ENCODE measurements around the gene NKX1-2.

NKX1-2 gene

DNA sequence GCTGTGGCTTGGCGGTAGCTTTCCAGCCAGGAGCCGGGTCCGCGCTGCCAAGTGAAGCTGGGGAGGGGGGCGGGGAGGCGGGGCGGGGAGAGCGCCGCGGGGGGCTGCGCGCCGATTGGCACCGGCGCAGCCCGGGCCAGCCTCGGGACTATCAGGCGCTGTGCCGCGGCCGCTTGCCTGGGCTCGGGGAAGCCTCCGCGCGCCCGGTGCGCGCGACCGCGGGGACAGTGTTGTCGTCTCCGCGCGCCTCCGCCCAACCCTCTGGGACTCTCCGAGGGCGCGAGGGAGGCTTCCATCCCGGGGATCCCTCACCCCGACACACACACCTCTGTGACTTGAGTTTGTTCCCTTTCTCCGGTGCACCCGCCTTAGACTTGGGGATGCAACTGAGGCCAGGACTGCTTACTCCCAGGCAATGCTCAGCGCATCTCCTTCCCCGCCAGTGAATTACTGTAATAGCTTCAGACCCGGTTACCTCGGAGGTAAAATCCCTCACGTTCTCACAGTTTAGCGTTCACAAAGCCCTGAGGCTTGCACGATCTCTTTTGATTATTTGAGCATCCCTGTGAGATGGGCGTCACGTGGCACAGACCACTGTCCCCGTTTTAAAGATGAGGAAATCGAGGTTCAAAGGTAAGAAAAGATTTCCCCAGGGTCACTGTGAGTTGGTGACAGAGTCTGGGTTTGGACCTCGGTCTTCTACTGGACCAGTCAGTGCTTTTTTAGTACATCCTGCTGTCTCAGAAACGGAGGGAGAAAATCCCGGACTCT, at the start of gene NKX1-2:
Gene NKX1-2 (minus strand): TSS at position 24 of the 771 bp plus-strand sequence. CDS start 92 bp downstream, outside the sequence.
- Mint-ChIP-seq H3K27me3 (peaks cover 89% of the 10 kb centered on the region), H3K4me1 (ENCODE audit: low read depth) (peaks cover 23% of the 10 kb centered on the region), H3K27ac (no peak within 1 kb of the TSS), H3K9me3 (no peaks in the 10 kb centered on the region), H3K4me3 (peak within 1 kb of the TSS; percentile 54), H3K36me3 (ENCODE audit: low read depth) (no peaks in the 10 kb centered on the region)
- DNase-seq = no peak

DNA sequence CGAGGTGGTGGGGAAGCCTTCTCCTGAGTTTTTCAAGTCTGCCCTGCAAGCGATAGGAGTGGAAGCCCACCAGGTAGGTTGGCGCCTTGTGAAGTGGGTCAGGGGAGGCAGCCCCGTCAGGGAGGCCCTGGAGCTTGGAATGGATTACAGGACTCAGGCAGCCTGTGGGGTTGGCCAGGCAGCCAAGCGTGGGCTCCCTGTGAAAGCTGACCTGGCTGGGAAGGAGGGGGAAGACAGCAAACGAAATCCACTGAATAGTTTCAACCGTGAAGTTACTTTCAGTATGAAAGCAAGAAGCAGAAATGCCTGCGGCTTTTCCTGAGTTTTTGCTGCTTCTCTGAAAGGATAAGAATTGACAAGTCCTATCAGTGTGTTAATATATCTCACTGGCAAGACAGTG, 48.2 kb upstream of the NKX1-2 start:
- Mint-ChIP-seq H3K27ac (no peak overlapping the region), H3K27me3 (no peaks in the 10 kb centered on the region)

DNA sequence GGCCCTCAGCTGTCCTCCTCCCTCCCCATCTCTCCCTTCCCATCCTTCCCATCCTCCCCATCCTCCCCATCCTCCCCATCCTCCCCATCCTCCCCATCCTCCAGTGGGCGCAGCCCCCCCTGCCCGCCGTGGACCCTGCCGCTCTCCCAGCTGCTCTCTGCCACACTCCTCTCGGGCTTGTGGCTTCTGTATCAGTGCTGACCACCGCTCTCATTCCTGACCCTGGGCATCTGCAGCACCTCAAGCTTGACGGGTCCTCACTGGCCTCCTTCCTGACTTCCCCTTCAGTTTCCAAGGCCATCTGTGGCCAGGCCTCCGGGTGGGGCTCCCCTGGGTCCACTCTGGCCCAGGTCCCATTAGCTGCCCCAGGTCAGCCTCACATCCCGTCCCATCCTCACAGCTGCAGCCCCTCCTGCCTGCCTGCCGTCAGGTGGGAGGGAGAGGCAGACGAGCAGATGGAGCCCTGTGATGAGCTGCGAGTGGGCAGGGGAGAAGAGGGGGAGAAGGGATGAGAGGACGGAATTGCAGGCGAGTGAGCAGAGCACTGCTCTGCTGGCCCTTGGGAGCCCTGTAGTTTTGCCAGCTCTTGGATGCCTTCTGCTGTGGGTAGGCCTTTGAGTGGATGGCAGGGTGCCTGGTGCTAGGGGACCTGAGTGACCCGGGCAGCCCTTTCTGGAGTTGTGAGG, 47.5 kb upstream of the NKX1-2 start:
- Mint-ChIP-seq H3K4me1 (ENCODE audit: low read depth) (peaks cover 11% of the 10 kb centered on the region), H3K27ac (no peak overlapping the region), H3K36me3 (ENCODE audit: low read depth) (peaks cover 23% of the 10 kb centered on the region), H3K9me3 (peaks cover 4% of the 10 kb centered on the region), H3K27me3 (no peaks in the 10 kb centered on the region), H3K4me3 (no peak overlapping the region)
- no peak for DNase-seq

More for the DNA sequence above, 48.2 kb upstream of the NKX1-2 start:
- H3K4me3 Mint-ChIP-seq = no peak overlapping the region
- DNase-seq = no peak
- H3K9me3 Mint-ChIP-seq = peaks cover 4% of the 10 kb centered on the region
- peaks cover 11% of the 10 kb centered on the region for H3K4me1 Mint-ChIP-seq (ENCODE audit: low read depth)
- peaks cover 20% of the 10 kb centered on the region for H3K36me3 Mint-ChIP-seq (ENCODE audit: low read depth)

DNA sequence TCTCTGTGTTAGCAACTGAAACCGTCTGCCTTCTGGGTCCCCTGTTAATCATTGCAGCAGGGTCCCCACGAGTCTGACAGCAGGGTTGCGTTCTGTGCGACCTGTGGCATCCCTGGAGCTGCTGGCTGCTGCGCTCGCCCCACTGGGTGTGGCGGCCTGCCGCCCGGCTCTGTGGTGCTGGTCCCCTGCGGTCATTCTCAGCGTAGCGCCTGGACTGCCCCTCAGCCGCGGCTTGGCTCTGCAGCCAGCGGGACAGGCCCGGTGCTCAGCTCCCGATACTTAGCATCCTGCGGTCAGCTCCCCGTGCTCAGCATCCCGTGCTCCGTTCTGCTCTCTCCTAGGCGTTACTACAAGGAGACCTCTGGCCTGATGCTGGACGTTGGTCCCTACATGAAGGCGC, 46.8 kb upstream of the NKX1-2 start:
- Mint-ChIP-seq H3K27ac (no peak overlapping the region), H3K36me3 (ENCODE audit: low read depth) (peaks cover 20% of the 10 kb centered on the region)

DNA sequence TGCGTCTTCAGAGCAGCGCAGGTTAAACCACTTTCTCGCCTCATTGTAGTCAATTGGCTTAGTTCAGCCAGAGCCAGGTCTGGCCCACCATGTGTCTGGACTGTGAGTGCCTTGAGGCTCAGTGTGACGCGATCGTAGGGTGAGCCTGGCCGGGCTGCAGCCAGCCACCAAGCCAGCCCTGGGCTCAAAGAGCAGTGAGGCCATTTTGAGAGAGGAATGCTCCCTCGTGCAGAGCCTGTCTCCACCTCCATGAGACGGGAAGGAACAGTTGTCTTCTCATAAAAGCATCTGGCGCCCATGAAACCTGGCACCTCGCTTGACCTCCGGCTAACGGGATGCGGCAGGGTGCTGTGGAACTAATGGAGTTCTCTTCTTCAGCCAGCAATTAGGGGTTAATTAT, 46.3 kb upstream of the NKX1-2 start:
- Mint-ChIP-seq H3K9me3 (peaks cover 4% of the 10 kb centered on the region), H3K36me3 (ENCODE audit: low read depth) (peaks cover 17% of the 10 kb centered on the region), H3K27ac (no peak overlapping the region), H3K4me1 (ENCODE audit: low read depth) (peaks cover 11% of the 10 kb centered on the region), H3K27me3 (no peaks in the 10 kb centered on the region), H3K4me3 (no peak overlapping the region)
- DNase-seq = no peak

More for the DNA sequence above, 46.8 kb upstream of the NKX1-2 start:
- Mint-ChIP-seq H3K4me3 (no peak overlapping the region), H3K9me3 (peaks cover 4% of the 10 kb centered on the region), H3K27me3 (no peaks in the 10 kb centered on the region), H3K4me1 (ENCODE audit: low read depth) (peaks cover 11% of the 10 kb centered on the region)
- DNase-seq = no peak

DNA sequence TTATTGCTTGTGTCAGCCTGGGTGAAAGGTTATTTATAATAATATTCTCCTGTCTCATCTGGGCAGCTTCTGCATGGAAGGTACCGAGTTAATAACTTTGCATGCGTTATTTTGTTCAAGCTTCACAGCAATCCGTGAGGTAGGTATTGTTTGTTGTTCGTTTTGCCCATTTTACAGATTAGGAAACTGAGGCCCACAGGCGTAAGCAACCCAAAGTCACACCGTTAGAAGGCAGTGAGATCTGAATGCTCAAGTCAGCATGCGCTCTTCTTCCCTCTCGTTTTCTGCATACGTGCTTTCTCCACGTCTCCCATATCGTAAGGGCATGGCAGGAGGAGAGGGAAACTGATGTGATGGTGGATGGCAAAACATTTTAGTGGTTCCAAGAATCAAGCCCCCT, 45.9 kb upstream of the NKX1-2 start:
- no peaks in the 10 kb centered on the region for H3K27me3 Mint-ChIP-seq
- DNase-seq = no peak
- peaks cover 1% of the 10 kb centered on the region for H3K9me3 Mint-ChIP-seq
- H3K27ac Mint-ChIP-seq = no peak overlapping the region
- H3K4me1 Mint-ChIP-seq (ENCODE audit: low read depth) = peaks cover 11% of the 10 kb centered on the region
- H3K4me3 Mint-ChIP-seq = no peak overlapping the region
- peaks cover 13% of the 10 kb centered on the region for H3K36me3 Mint-ChIP-seq (ENCODE audit: low read depth)

DNA sequence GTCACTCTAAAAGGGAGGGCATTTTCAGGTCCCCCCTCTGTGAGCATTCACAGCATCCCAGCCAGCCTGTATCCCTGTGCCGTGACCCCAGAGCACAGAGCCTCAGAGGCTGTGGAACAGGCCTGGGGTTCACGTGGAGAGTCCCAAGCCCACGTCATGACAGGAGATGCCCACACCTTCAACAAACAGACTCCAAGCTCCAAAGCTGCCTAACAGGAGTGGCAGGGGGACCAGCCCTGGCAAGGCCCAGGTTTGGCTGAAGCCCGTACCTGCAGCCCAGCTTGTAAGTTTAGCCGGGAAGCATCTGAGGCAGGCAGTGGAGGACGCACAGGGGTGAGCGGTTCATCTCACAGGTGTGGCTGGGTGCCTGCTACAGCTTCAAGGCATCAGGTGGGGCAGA, 45.3 kb upstream of the NKX1-2 start:
- Mint-ChIP-seq H3K36me3 (ENCODE audit: low read depth) (peaks cover 12% of the 10 kb centered on the region), H3K27ac (no peak overlapping the region), H3K4me1 (ENCODE audit: low read depth) (peaks cover 11% of the 10 kb centered on the region), H3K27me3 (no peaks in the 10 kb centered on the region), H3K9me3 (no peaks in the 10 kb centered on the region), H3K4me3 (no peak overlapping the region)
- no peak for DNase-seq

DNA sequence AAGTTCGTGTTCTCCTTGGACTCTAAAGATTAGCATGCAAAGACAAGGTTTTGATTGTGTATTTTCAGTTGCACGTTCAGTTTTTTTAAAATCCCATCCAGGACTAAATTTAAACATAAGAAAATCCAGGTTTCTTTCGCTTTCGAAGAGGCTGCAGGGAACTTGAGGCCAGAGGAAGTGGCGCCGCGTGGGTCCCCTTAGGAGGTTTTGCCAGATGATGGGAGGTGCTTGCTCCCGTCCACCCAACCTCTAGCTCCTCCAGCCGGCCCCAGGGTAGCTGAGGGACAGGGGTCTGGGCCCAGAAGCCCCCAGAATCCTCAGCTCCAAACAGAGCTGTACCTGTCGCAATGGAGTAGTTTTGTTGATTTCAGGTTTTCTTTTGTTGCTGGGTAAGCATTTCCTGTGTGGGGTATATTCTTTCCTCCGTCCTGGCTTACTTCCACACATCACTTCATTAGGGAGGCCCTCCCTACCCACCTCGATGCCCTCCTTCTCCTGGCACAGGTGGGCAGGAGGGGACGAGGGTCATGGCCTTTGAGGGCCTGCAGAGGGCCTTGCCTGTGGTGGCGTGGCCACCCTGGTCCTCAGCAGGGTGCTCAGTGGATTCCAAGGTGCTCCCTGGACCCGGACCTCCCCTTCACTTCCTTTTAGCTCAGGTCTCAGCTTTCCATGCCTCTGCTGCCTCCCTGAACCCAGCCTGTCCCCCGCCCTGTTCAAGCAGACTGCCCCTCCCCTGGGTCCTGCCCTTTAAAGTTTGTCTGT, 44.4 kb upstream of the NKX1-2 start:
- no peak for DNase-seq
- Mint-ChIP-seq H3K9me3 (no peaks in the 10 kb centered on the region), H3K4me1 (ENCODE audit: low read depth) (peaks cover 11% of the 10 kb centered on the region), H3K27me3 (no peaks in the 10 kb centered on the region), H3K27ac (peak overlapping the region; percentile 87), H3K36me3 (ENCODE audit: low read depth) (peaks cover 9% of the 10 kb centered on the region), H3K4me3 (peak overlapping the region; percentile 31)

DNA sequence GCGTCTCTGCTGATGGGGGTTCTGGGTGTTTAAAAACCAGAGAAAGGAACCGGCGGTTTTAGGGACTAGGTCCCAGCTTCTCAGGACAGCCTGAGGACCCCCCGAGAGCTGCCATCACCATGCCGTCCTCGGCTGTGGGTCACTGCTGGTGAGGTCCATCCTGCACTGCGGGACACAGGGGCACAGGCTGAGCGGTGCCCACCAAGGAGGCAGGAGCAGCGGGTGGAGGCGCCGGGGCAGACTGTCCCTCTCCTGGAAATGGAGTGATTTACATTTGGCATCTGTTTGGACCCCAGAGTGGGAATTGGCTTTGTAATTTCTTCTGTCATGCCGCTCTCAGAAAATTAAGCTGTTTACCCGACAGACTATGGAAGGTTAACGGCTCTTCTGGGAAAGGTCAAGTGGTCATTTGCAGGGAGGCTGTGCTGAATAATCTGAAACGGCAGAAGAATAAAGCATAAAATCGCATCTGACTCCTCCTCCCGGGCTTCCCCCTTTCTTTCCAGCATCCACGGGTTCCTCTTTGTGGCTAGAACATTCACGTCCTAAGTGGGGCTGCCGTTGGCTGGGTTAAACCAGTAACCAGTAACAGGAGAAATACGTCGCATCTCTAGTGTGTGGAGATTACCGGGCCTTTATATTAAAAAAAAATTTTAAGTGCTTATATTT, 43.5 kb upstream of the NKX1-2 start:
- no peak overlapping the region for H3K4me3 Mint-ChIP-seq
- DNase-seq = no peak
- H3K4me1 Mint-ChIP-seq (ENCODE audit: low read depth) = peaks cover 11% of the 10 kb centered on the region
- no peaks in the 10 kb centered on the region for H3K9me3 Mint-ChIP-seq
- H3K36me3 Mint-ChIP-seq (ENCODE audit: low read depth) = peaks cover 12% of the 10 kb centered on the region
- no peaks in the 10 kb centered on the region for H3K27me3 Mint-ChIP-seq
- H3K27ac Mint-ChIP-seq = no peak overlapping the region

DNA sequence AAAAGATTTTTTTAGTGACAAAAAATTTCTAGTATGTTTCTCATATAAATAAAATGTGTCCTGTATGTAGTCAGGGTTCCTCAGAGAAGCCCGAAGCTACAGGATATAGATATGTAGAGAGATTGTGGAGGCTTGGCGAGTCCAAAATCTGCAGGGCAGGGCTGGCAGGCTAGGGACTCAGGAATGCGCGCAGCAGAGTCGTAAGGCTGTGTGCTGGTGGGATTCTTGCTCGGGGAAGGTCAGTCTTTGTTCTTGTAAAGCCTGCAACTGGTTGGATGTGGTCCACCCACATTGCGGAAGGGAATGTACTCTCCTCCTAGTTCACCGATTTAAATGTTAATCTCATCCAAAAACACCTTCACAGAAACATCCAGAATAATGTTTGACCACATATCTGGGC, 42.4 kb upstream of the NKX1-2 start:
- no peak for DNase-seq
- H3K4me3 Mint-ChIP-seq = no peak overlapping the region
- peaks cover 15% of the 10 kb centered on the region for H3K36me3 Mint-ChIP-seq (ENCODE audit: low read depth)
- H3K27ac Mint-ChIP-seq = no peak overlapping the region
- H3K27me3 Mint-ChIP-seq = no peaks in the 10 kb centered on the region
- H3K9me3 Mint-ChIP-seq = peaks cover 1% of the 10 kb centered on the region
- H3K4me1 Mint-ChIP-seq (ENCODE audit: low read depth) = peaks cover 11% of the 10 kb centered on the region

DNA sequence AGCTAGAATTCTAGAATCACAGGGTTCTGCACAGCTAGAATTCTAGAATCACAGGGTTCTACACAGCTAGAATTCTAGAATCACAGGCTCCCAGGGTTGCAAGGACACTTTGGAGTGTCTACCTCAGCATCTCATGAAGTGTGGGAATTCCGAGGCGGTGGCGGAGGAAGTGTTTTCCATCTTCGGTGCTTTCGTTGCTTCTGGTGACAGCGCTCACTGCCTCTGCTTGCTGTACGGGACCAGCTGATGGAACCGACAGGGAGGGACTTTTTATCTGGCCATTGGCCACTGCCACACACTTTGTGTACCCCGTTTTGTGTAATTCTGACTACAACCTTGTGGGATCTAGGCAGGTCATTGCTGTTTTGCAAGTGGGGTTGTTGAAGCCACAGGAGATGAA, 41.3 kb upstream of the NKX1-2 start:
- peaks cover 26% of the 10 kb centered on the region for H3K36me3 Mint-ChIP-seq (ENCODE audit: low read depth)
- peaks cover 11% of the 10 kb centered on the region for H3K4me1 Mint-ChIP-seq (ENCODE audit: low read depth)
- H3K27me3 Mint-ChIP-seq = no peaks in the 10 kb centered on the region
- no peak for DNase-seq
- peaks cover 3% of the 10 kb centered on the region for H3K9me3 Mint-ChIP-seq
- no peak overlapping the region for H3K4me3 Mint-ChIP-seq
- no peak overlapping the region for H3K27ac Mint-ChIP-seq

DNA sequence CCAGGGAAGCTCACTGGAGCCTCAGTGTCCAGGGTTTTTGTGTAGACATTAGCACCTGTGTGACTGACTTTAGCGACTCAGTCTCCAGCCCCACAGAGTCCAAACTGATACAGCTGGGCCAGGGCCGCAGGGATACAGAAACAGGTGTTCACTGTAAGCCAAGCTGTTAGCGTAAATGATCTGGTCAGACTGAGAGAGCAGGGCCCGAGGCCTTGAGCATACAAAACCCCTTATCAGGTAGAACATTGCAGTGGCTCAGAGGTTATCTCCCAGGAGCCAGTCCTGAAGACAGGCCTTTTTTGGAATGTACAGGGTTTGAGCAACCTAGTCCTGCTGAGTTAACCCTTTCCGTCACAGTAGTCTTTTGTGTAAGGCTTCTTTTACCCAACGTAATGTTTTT, 36.8 kb upstream of the NKX1-2 start:
- H3K4me1 Mint-ChIP-seq (ENCODE audit: low read depth) = no peaks in the 10 kb centered on the region
- DNase-seq = no peak
- no peaks in the 10 kb centered on the region for H3K27me3 Mint-ChIP-seq
- H3K4me3 Mint-ChIP-seq = no peak overlapping the region
- H3K27ac Mint-ChIP-seq = no peak overlapping the region
- H3K9me3 Mint-ChIP-seq = peaks cover 3% of the 10 kb centered on the region
- H3K36me3 Mint-ChIP-seq (ENCODE audit: low read depth) = peaks cover 30% of the 10 kb centered on the region

DNA sequence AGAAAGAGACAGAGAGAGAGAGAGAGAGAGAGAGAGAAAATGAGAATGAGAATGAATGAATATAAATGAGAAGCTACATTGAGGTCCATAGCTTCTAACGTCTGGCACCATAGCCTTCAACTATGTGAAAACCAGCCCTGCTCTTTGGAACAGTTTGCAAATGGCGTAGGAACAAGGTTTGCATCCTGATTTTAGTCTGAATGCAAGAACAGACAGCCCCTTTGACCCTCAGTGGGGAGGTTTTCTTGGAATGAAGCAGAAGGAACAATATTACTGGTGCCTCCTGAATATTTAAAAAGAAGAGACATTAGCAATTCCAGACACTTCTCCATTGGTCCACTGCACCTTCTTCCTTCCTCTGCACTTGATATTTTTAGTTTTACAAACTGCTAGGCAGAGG, 34.8 kb upstream of the NKX1-2 start:
- peaks cover 25% of the 10 kb centered on the region for H3K36me3 Mint-ChIP-seq (ENCODE audit: low read depth)
- no peaks in the 10 kb centered on the region for H3K4me1 Mint-ChIP-seq (ENCODE audit: low read depth)

DNA sequence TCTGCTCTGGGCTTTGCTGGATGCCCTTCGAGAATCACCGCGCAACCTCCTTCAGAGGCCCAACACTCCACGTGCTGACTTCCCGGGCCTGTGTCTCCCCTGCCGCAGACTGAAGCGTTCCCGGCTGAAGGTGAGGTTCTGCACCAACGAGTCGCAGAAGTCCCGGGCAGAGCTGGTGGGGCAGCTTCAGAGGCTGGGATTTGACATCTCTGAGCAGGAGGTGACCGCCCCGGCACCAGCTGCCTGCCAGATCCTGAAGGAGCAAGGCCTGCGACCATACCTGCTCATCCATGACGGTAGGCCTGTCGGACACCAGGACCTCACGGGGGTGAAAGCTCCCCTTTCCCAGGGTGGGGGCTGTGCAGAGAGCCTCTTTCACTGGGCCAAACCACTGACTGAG, 34.2 kb upstream of the NKX1-2 start:
- Mint-ChIP-seq H3K27ac (no peak overlapping the region), H3K27me3 (no peaks in the 10 kb centered on the region), H3K4me1 (ENCODE audit: low read depth) (no peaks in the 10 kb centered on the region), H3K4me3 (no peak overlapping the region), H3K9me3 (peaks cover 3% of the 10 kb centered on the region), H3K36me3 (ENCODE audit: low read depth) (peaks cover 23% of the 10 kb centered on the region)
- DNase-seq = no peak

More for the DNA sequence above, 34.8 kb upstream of the NKX1-2 start:
- Mint-ChIP-seq H3K27ac (no peak overlapping the region), H3K4me3 (no peak overlapping the region), H3K9me3 (peaks cover 3% of the 10 kb centered on the region), H3K27me3 (no peaks in the 10 kb centered on the region)
- no peak for DNase-seq
